Cardiac septum (tissue), 1 donor: ENCODE data around the gene ABCC8. TPM values are rescaled to one million over a fixed set of nuclear protein-coding genes. Genes with fewer than 3 reads are reported as not detected.

Experiments used
- DNase-seq: peaks from one replicate; pipeline ENCODE4 v3.0.0-alpha.2; 2020; ENCODE audit warnings: low spot score
- intact Hi-C: fragments of 100-400 bp; cut with DNase I; formaldehyde crosslinking; loops from one replicate; pipeline ENCODE4 v1.14.0; 2022
- long read RNA-seq: library from polyadenylated mRNA; unstranded; transcript quantifications from one replicate; pipeline ENCODE4 v2.0.0, GENCODE V29; 2021
- total RNA-seq: library from RNA; stranded (reverse); fragmentation: NEBNext Ultra II Directional; extraction: Animal tissue kit (Norgen Biotek cat#: 25700); gene quantifications from one replicate; pipeline ENCODE4 v1.2.1, GENCODE V29; 2021
- donor health status: DM: no; HTN: no; CAD: no.

The ABCC8 gene
- total RNA-seq = 3.9 TPM
- long read RNA-seq, full-length matches to known transcripts = 1 of 7 reads
- long read RNA-seq, partial matches to known transcripts = 2 of 7 reads
- long read RNA-seq, other reads (novel, unspliced or antisense) = 4 of 7 reads

GRCh38 chr11:17476317-17477083 is at the start of gene ABCC8:
TSS of gene ABCC8 (minus strand) at chr11:17476845. CDS start at chr11:17476776, 69 bp downstream.
- no peak for DNase-seq
- intact Hi-C loops = no loop called here

DNA sequence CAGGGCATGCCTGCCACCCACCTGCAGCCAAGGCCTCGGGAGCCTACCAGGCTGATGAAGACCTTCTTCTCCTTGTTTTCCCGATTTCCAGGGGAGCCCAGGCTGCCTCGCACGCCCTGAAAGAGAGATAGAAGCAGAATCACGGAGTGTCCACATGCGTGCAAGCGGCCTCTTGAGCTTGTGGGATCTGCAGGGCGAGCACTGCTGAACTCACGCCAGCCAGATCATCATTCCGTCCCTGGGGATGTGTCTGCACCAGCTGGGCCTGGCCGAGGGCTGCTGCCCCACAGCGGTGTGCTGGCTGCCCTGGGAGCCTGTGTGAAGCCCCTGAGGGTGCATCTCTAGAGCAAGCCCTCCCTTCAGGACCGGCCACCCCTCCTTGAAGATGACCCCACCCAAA is 49.7 kb upstream of the ABCC8 start:
- no peak for DNase-seq
- intact Hi-C loops = loop anchor here (5.0 kb wide), 1 partner anchor 139 kb away; the partner anchor contains the start of gene KCNJ11

DNA sequence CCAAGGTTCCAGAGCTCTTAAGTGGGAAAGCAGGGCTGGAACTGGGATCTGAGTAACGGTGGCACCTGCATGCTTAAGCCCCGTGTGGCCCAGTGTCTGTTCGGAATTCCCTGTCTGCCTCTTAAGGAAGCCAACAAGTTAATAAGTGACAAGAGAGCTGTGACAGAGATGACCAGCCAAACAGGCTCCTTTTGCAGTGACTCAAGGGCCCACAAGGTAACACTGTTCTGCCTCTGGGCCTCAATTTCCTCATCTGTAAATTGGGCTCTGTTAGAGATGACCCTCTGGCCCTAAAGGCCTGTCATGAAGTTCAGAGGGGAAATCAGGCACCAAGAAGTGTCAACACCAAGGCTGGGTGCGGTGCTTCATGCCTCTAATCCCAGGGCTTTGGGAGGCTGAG is 48.9 kb upstream of the ABCC8 start:
- intact Hi-C loops = loop anchor here (5.0 kb wide), 1 partner anchor 138 kb away; the partner anchor contains the start of gene KCNJ11
- no peak for DNase-seq

GRCh38 chr11:17524221-17524620 is 47.6 kb upstream of the ABCC8 start:
- DNase-seq = no peak
- intact Hi-C loops = no loop called here

DNA sequence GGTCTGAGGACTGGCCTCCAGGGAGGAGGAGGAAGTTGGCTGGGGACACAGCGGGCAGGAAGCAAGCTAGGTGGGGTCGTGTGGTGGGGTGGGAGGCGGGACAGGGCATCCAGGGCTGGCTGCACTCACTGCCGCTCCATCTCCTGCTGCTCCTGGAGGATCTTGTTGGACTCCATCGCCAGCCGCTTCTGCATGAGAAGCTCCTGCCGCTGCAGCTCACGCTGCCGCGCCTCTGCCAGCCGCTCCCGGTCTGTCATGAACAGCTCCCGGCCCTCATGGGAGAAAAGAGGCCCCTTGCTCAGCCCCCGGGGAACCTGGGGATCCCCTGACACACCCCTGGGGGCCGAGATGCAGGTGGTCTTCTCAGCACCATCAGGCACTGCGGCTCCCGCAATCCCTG is 46.0 kb upstream of the ABCC8 start:
- DNase-seq = no peak
- intact Hi-C loops = no loop called here

- intact Hi-C loops = no loop called here
- DNase-seq = no peak
Measured at GRCh38 chr11:17521106-17521900, 44.7 kb upstream of the ABCC8 start.

DNA sequence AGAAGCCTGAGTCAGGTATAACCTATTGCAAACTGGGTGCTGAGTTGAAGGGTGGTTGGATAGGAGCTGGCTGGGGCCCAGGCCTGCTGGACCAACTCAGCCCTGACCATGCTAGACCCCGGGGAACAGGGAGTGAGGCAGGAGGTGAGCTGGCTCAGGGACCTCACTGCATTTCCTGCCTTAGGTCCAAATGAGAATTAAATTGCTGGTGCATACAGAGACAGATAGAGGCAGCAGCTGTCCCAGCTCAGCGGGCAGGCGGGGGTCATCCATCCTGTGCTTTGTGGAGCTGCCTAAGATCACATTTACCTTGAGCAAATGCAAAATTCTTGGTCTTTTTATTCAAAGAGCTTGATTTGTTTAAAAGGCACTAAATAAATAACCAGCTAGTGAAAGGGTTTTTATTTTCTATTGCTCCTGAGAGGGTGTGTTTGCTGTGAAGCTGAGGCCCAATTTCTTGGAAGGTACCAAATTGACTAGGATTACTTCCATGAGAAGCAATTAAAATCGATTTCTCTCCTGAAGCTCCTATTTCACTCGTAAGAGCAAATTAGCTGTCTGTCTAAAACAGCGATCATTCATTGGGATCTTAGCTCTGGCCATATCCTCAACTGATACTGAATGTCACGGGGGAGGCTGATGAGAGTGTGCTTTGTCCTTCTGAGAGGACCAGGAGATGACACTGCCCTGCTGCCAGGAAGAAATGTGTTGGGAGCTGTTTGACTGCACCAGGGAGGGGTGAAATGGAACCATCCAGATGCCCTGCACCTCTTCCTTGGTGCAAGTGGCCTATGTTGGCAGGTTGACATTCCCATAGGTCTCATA is 42.6 kb upstream of the ABCC8 start:
- intact Hi-C loops = no loop called here
- no peak for DNase-seq

GRCh38 chr11:17518366-17518765 is 41.7 kb upstream of the ABCC8 start:
- no peak for DNase-seq
- intact Hi-C loops = no loop called here

GRCh38 chr11:17517186-17517585 is 40.5 kb upstream of the ABCC8 start:
- no peak for DNase-seq
- intact Hi-C loops = no loop called here

- DNase-seq = no peak
- intact Hi-C loops = no loop called here
Measured at GRCh38 chr11:17516551-17517150, 40.0 kb upstream of the ABCC8 start.

DNA sequence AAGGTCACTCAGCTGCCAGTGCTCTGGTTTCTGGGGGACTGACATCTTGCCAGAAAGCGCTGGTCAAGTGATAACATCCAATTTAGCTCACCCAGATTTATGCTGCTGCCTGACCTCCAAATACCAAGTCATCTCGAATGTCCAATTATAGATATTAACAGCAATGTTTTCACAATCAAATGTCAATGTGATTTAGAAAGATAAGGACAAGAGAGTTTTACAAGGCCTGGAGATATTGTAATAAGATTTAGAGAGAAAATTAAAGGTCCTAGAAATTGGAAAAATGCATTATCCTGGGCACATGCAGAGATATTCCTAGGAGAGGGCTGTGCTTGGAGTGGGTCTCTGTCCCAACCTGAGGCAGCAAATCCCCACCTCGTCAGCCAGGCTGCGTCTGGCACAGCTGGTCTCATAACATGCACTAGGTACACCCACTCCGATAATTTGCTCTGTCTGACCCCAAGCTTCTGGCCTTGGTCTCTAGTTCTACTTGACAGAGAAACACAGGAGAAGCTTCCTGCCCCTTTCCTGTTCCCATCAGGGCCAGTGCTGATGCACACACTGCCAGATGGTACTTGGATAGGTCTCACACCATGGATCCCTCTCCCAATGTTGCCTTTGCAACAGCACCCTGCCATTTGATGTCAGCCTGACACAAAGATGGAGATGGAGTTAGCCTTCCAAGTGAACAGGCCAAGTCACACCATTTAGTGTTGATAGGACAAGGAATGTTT is 39.0 kb upstream of the ABCC8 start:
- no peak for DNase-seq
- intact Hi-C loops = no loop called here

DNA sequence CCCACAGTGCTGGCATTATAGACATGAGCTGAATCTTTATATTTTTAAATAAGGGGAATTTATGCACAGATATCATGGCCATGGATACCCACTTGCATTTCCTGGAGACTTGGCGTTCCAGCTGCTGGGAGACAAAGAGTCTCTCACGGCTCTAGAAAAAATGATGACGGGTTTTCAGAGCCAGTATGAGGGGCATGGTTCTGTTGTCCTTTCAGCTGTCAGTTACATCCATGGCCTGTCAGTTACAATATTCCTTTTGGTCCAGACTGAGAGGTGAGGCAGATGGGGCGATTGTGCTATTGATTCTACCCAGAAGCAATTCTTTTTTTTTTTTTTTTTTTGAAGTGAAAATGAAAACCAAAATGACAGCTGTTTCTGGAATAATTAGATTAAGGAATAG is 37.8 kb upstream of the ABCC8 start:
- no peak for DNase-seq

GRCh38 chr11:17513853-17514252 is 37.2 kb upstream of the ABCC8 start:
- intact Hi-C loops = no loop called here
- no peak for DNase-seq

More for the DNA sequence above, 37.8 kb upstream of the ABCC8 start:
- intact Hi-C loops = no loop called here

GRCh38 chr11:17512101-17512500 is 35.5 kb upstream of the ABCC8 start:
- intact Hi-C loops = no loop called here
- DNase-seq = no peak

DNA sequence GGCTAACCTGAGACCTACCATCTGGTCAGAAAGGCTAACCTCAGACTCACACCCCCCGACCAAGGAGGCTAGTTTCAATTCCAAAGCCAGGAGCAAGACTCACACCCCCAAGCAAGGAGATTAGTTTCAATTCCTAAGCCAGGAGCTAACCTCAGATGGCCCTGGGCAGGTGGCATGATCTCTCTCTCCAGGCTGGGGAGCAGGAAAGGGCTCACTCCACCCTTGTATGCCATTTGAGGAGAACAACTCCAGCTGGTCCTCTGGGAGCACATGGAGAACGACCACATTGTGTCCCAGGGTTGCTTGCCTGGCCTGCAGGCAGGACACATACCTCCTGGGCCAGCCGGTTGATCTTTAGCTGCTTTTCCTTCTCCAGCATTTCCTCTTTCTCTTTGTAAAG is 34.9 kb upstream of the ABCC8 start:
- intact Hi-C loops = no loop called here
- DNase-seq = no peak

GRCh38 chr11:17510507-17511206 is 34.0 kb upstream of the ABCC8 start:
- intact Hi-C loops = no loop called here
- DNase-seq = no peak

- intact Hi-C loops = no loop called here
- no peak for DNase-seq
Measured at GRCh38 chr11:17508791-17509190, 32.1 kb upstream of the ABCC8 start.

GRCh38 chr11:17508306-17508705 is 31.7 kb upstream of the ABCC8 start:
- intact Hi-C loops = no loop called here
- DNase-seq = no peak
